Peyer's patch (tissue), 4 donors: Measurements from ENCODE around the gene ZBTB20.

Experiments
- POLR2A ChIP-seq, 2 donors: fragments of 450-650 bp; IDR thresholded peaks; one replicate each; pipeline ENCODE4 v1.5.1; 2017; ENCODE audit warnings: antibody characterized with exemption in 2 of 2, mild to moderate bottlenecking in 2 of 2, moderate library complexity in 2 of 2
- TF ChIP-seq, protein P1 (sequence below), 6 experiments: fragments of 450-650 bp in 4 of 6; fragments of 200-600 bp in 2 of 6; sonication (generic) in 1 of 6; IDR thresholded peaks; one replicate each; pipeline ENCODE4 v1.5.1; 2017 to 2019; ENCODE audit warnings: antibody characterized with exemption in 6 of 6, mild to moderate bottlenecking in 3 of 6, moderate library complexity in 1 of 6

DNA sequence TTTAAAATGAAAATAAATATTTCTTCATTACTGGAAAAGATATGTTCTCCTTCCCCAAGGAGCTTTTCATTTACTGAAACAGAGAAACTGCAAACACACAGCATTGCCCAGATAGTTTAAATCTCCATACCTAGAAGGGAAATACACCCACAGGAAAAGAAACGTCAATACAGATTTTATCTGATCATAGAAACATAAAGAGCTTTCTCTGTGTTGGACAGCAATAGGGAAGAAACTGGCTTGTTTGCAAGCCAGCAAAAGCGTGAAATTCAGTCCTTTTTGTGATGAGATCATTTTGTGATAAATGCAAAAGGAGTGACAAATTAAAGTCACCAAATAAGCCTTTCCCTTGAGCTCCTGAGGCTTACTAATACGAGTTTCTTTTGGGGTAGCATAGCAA, 455.2 kb downstream of the ZBTB20 start:
- TF ChIP-seq, protein P1, sequence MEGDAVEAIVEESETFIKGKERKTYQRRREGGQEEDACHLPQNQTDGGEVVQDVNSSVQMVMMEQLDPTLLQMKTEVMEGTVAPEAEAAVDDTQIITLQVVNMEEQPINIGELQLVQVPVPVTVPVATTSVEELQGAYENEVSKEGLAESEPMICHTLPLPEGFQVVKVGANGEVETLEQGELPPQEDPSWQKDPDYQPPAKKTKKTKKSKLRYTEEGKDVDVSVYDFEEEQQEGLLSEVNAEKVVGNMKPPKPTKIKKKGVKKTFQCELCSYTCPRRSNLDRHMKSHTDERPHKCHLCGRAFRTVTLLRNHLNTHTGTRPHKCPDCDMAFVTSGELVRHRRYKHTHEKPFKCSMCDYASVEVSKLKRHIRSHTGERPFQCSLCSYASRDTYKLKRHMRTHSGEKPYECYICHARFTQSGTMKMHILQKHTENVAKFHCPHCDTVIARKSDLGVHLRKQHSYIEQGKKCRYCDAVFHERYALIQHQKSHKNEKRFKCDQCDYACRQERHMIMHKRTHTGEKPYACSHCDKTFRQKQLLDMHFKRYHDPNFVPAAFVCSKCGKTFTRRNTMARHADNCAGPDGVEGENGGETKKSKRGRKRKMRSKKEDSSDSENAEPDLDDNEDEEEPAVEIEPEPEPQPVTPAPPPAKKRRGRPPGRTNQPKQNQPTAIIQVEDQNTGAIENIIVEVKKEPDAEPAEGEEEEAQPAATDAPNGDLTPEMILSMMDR (IDR thresholded peaks at IDR 0.05) = no peak
- no peak for TF ChIP-seq POLR2A (IDR thresholded peaks at IDR 0.05)
